Measurements from ENCODE around the gene KL. TPM values are rescaled to one million over a fixed set of nuclear protein-coding genes. Genes with fewer than 3 reads are reported as not detected.

Gene KL
- total RNA-seq, 1 experiment from 2014 or later, result 0.52 TPM

GRCh38 chr13:33066329-33066728 lies 50.1 kb downstream of the KL start:
- no peaks in the 10 kb centered on the region for H3K4me1 Mint-ChIP-seq (ENCODE audit: low read depth, unreplicated experiment)
- no peak overlapping the region for H3K27ac Mint-ChIP-seq (ENCODE audit: unreplicated experiment)
- no peak overlapping the region for H3K4me3 Mint-ChIP-seq (ENCODE audit: low read depth, unreplicated experiment)
- no peak for TF ChIP-seq CTCF (IDR thresholded peaks at IDR 0.05; ENCODE audit: unreplicated experiment)
- no peak for DNase-seq
- no TSS peak for BruUV-seq (replicated peaks)
- H3K36me3 Mint-ChIP-seq (ENCODE audit: insufficient read depth, unreplicated experiment), result no peaks in the 10 kb centered on the region
- CTCF ChIA-PET, result no interaction called here
- no peaks in the 10 kb centered on the region for H3K9me3 Mint-ChIP-seq (ENCODE audit: low read depth, unreplicated experiment)
- no peaks in the 10 kb centered on the region for H3K27me3 Mint-ChIP-seq (ENCODE audit: unreplicated experiment)
- intact Hi-C loops (cut with micrococcal nuclease; ENCODE audit: unreplicated experiment), result no loop called here

GRCh38 chr13:33069365-33069764 lies 53.1 kb downstream of the KL start:
- intact Hi-C loops (cut with micrococcal nuclease; ENCODE audit: unreplicated experiment), result no loop called here
- CTCF ChIA-PET, result no interaction called here
- Mint-ChIP-seq H3K9me3 (ENCODE audit: low read depth, unreplicated experiment) (no peaks in the 10 kb centered on the region), H3K27me3 (ENCODE audit: unreplicated experiment) (no peaks in the 10 kb centered on the region), H3K36me3 (ENCODE audit: insufficient read depth, unreplicated experiment) (no peaks in the 10 kb centered on the region), H3K27ac (ENCODE audit: unreplicated experiment) (no peak overlapping the region), H3K4me3 (ENCODE audit: low read depth, unreplicated experiment) (no peak overlapping the region), H3K4me1 (ENCODE audit: low read depth, unreplicated experiment) (no peaks in the 10 kb centered on the region)
- no peak for DNase-seq
- BruUV-seq (replicated peaks), result no TSS peak
- no peak for TF ChIP-seq CTCF (IDR thresholded peaks at IDR 0.05; ENCODE audit: unreplicated experiment)

- H3K4me3 Mint-ChIP-seq (ENCODE audit: low read depth, unreplicated experiment), result no peak overlapping the region
- DNase-seq, result no peak
- intact Hi-C loops (cut with micrococcal nuclease; ENCODE audit: unreplicated experiment), result no loop called here
- TF ChIP-seq CTCF (IDR thresholded peaks at IDR 0.05; ENCODE audit: unreplicated experiment), result no peak
- no peak overlapping the region for H3K27ac Mint-ChIP-seq (ENCODE audit: unreplicated experiment)
- BruUV-seq (replicated peaks), result no TSS peak
- no peaks in the 10 kb centered on the region for H3K27me3 Mint-ChIP-seq (ENCODE audit: unreplicated experiment)
- H3K4me1 Mint-ChIP-seq (ENCODE audit: low read depth, unreplicated experiment), result no peaks in the 10 kb centered on the region
- no peaks in the 10 kb centered on the region for H3K36me3 Mint-ChIP-seq (ENCODE audit: insufficient read depth, unreplicated experiment)
- H3K9me3 Mint-ChIP-seq (ENCODE audit: low read depth, unreplicated experiment), result no peaks in the 10 kb centered on the region
- CTCF ChIA-PET, result no interaction called here
These were observed 54.5 kb downstream of the KL start for GRCh38 chr13:33070713-33071112.

DNA sequence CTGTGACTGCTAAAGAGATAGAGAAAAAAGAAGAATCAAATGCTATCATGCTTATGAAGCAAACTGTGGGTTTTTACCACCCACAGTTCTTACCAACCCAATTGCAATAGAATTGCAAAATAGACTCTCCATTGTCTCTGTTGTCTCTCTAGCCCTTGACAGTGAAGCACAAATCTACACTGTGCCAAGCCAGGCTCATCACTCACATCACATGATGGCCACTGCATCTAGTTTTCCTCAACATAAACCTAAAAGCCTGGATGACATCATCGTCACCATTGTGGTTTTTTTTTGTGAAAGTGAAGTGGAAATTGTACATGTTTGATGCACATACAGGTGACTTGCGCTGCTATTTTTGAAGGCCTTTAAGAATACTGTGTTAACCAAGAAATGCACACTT lies 56.1 kb downstream of the KL start:
- CTCF ChIA-PET, result no interaction called here
- BruUV-seq (replicated peaks), result no TSS peak
- intact Hi-C loops (cut with micrococcal nuclease; ENCODE audit: unreplicated experiment), result no loop called here

More for the DNA sequence above, 56.1 kb downstream of the KL start:
- Mint-ChIP-seq H3K9me3 (ENCODE audit: low read depth, unreplicated experiment) (no peaks in the 10 kb centered on the region), H3K4me3 (ENCODE audit: low read depth, unreplicated experiment) (no peak overlapping the region), H3K27ac (ENCODE audit: unreplicated experiment) (no peak overlapping the region), H3K36me3 (ENCODE audit: insufficient read depth, unreplicated experiment) (no peaks in the 10 kb centered on the region), H3K4me1 (ENCODE audit: low read depth, unreplicated experiment) (no peaks in the 10 kb centered on the region), H3K27me3 (ENCODE audit: unreplicated experiment) (no peaks in the 10 kb centered on the region)
- DNase-seq, result no peak
- TF ChIP-seq CTCF (IDR thresholded peaks at IDR 0.05; ENCODE audit: unreplicated experiment), result no peak
